Osteocyte (in vitro differentiated cells): ENCODE measurements around the gene CYP27C1. TPM values are rescaled to one million over a fixed set of nuclear protein-coding genes. Genes with fewer than 3 reads are reported as not detected.

ENCODE experiments used
- DNase-seq: peaks from one replicate; pipeline ENCODE4 v3.0.0; 2021; ENCODE audit warnings: mixed read lengths; ENCODE audit not compliant: unreplicated experiment; ENCODE audit errors: extremely low spot score
- H3K27ac Mint-ChIP-seq: one replicate; pipeline ENCODE4 v1.8.0; 2021; ENCODE audit warnings: mild to moderate bottlenecking, mixed read lengths; ENCODE audit not compliant: unreplicated experiment
- H3K27me3 Mint-ChIP-seq: one replicate; pipeline ENCODE4 v1.8.0; 2021; ENCODE audit warnings: mixed read lengths; ENCODE audit not compliant: unreplicated experiment
- H3K36me3 Mint-ChIP-seq: one replicate; pipeline ENCODE4 v1.8.0; 2021; ENCODE audit warnings: mixed read lengths; ENCODE audit not compliant: unreplicated experiment
- H3K4me1 Mint-ChIP-seq: one replicate; pipeline ENCODE4 v1.8.0; 2021; ENCODE audit warnings: mixed read lengths; ENCODE audit not compliant: unreplicated experiment
- H3K4me3 Mint-ChIP-seq: one replicate; pipeline ENCODE4 v1.8.0; 2021; ENCODE audit warnings: mild to moderate bottlenecking, moderate library complexity, mixed read lengths; ENCODE audit not compliant: unreplicated experiment
- H3K9me3 Mint-ChIP-seq: one replicate; pipeline ENCODE4 v1.8.0; 2021; ENCODE audit warnings: mixed read lengths; ENCODE audit not compliant: unreplicated experiment
- total RNA-seq: library from RNA; stranded (reverse); gene quantifications from 2 replicates; pipeline ENCODE4 v1.2.1, GENCODE V29; 2021
- TF ChIP-seq, protein P1 (sequence below): fragments of 200-600 bp; sonication (generic); IDR thresholded peaks from 2 replicates; pipeline ENCODE4 v1.5.0; 2021; ENCODE audit warnings: antibody characterized with exemption, mild to moderate bottlenecking, moderate library complexity

The CYP27C1 gene
- total RNA-seq, 1 donor from 2014 or later, result 24.9 TPM

DNA sequence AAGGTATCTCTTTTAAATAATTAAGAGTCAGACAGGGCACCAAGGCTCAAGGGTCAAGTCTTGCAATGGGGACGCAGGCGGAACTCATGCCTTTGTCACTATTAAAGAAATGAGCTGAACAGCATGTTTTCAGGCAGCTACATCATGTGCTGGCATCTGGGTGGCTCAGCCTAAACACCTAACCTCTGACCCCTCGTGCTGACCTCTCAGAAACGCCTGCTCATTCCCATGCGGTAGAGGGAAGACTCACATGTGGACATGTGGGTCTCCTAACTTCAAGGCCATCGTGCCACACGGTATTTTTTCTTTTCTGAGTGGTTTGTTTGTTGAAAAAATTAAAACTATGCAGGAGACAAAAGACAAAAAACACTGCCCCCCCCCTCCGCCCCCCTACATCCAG, 31.3 kb downstream of the CYP27C1 start:
- peaks cover 47% of the 10 kb centered on the region for H3K36me3 Mint-ChIP-seq
- H3K4me3 Mint-ChIP-seq, result no peak overlapping the region
- H3K4me1 Mint-ChIP-seq, result peaks cover 18% of the 10 kb centered on the region
- TF ChIP-seq, protein P1, sequence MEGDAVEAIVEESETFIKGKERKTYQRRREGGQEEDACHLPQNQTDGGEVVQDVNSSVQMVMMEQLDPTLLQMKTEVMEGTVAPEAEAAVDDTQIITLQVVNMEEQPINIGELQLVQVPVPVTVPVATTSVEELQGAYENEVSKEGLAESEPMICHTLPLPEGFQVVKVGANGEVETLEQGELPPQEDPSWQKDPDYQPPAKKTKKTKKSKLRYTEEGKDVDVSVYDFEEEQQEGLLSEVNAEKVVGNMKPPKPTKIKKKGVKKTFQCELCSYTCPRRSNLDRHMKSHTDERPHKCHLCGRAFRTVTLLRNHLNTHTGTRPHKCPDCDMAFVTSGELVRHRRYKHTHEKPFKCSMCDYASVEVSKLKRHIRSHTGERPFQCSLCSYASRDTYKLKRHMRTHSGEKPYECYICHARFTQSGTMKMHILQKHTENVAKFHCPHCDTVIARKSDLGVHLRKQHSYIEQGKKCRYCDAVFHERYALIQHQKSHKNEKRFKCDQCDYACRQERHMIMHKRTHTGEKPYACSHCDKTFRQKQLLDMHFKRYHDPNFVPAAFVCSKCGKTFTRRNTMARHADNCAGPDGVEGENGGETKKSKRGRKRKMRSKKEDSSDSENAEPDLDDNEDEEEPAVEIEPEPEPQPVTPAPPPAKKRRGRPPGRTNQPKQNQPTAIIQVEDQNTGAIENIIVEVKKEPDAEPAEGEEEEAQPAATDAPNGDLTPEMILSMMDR, result no peak
- H3K9me3 Mint-ChIP-seq, result no peaks in the 10 kb centered on the region
- H3K27ac Mint-ChIP-seq, result no peak overlapping the region
- no peaks in the 10 kb centered on the region for H3K27me3 Mint-ChIP-seq
- peak; percentile 27 for DNase-seq

DNA sequence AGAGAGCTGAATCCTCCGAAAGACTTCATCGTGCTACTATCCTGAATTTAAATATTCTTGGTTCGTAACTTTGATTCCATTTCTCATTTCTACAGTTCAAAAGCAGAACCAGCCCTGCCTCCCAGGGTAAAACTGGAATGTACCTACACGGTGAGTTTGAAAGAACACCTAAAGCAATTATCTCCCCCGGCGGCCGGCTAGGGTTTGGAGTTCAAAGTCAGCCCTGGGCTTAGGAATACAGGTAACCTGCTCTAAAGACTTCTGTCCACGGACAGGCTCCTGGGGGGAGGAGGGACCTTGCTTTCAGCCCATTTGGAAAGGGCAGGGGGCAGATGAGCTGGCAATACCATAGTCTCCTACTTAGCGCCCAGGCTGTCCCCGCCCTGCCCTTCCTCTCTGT, 32.3 kb downstream of the CYP27C1 start:
- TF ChIP-seq, protein P1, result no peak
- no peaks in the 10 kb centered on the region for H3K9me3 Mint-ChIP-seq
- no peaks in the 10 kb centered on the region for H3K27me3 Mint-ChIP-seq
- DNase-seq, result peak; percentile 53
- H3K4me1 Mint-ChIP-seq, result peaks cover 8% of the 10 kb centered on the region
- no peak overlapping the region for H3K4me3 Mint-ChIP-seq
- H3K36me3 Mint-ChIP-seq, result peaks cover 48% of the 10 kb centered on the region
- H3K27ac Mint-ChIP-seq, result no peak overlapping the region

DNA sequence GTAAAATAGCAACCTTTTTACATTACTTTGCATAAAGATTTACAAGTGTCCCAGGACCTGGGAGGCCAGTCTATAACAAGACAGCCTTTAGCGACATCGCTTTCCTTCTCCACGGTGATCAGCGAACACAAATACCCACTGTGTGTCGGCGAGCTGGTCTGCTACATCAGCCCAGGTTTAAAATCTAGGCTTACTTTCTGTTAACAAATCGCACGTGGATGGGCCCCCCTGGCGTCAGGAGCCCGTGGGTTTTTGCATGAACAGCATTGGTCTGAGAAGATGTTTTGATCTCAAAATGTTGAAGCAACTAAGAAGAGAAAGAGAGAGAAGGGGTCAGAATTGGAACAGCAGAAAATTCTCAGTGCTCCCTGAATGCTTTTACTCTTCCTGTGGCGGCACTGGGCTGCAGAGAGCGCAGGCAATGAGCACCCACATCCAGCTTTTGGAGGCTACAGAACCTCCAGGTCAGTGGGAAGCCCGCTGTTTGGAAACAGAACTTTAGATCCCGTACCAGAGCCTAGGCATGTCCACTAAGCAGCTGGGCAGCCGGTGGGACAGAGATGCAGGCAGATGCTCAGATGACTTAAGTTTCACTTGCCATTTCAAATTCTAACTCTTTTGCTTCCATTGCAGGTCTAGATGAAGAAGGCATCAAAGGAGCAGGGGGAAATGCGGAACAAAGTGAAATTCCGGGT, 32.9 kb downstream of the CYP27C1 start:
- Mint-ChIP-seq H3K36me3 (peaks cover 48% of the 10 kb centered on the region), H3K9me3 (no peaks in the 10 kb centered on the region), H3K27me3 (no peaks in the 10 kb centered on the region), H3K4me1 (peaks cover 6% of the 10 kb centered on the region), H3K4me3 (no peak overlapping the region), H3K27ac (no peak overlapping the region)
- TF ChIP-seq, protein P1, result no peak
- DNase-seq, result peak; percentile 60

DNA sequence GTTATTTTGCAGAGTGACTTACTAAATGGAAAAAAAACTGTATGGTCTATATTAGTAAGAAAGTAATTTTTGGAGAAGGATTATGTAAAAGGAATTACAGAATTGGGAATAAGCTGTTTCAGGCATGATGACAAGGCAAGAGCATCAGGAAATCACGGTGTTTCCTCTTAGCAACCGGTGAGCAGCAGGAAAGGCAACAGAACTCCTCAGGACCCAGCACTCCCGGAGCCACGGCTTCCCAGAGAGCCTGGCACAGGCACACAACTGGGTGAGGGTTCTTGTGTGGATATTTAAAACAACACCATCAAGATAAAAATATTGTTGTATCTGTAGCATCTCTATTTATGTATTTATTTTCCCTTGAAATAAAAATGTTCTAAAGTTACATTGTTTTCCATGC, 34.4 kb downstream of the CYP27C1 start:
- DNase-seq, result no peak
- peaks cover 44% of the 10 kb centered on the region for H3K36me3 Mint-ChIP-seq
- TF ChIP-seq, protein P1, result no peak
- no peaks in the 10 kb centered on the region for H3K27me3 Mint-ChIP-seq
- H3K27ac Mint-ChIP-seq, result no peak overlapping the region
- H3K4me3 Mint-ChIP-seq, result no peak overlapping the region
- H3K4me1 Mint-ChIP-seq, result peaks cover 6% of the 10 kb centered on the region
- peaks cover 9% of the 10 kb centered on the region for H3K9me3 Mint-ChIP-seq

DNA sequence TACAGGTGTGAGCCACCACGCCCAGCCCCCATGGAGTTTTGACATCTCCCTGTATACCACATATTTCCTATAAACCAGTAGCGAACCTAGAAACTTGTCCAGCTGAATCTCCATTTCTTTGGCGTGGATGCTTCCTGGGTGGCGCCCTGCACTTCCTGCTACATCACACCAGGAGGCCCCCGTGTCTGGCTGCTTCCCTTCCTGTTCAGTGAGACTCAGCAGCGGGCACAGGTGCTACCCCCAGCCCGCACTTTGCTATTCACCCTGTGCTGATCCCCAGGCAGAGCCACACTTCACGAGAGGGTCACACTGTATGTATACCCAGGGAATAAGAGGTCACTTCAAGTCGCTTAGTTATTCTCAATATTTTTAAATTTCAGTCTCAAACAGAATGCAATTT, 35.0 kb downstream of the CYP27C1 start:
- Mint-ChIP-seq H3K27ac (no peak overlapping the region), H3K27me3 (no peaks in the 10 kb centered on the region), H3K4me3 (no peak overlapping the region), H3K36me3 (peaks cover 48% of the 10 kb centered on the region), H3K9me3 (peaks cover 15% of the 10 kb centered on the region), H3K4me1 (peaks cover 6% of the 10 kb centered on the region)
- no peak for DNase-seq
- TF ChIP-seq, protein P1, result no peak
